DND-41 (cell line): ENCODE data around the gene ALDH16A1.

Source experiments
- ATAC-seq: fragments of 200-7000 bp; cut with Tn5 transposase; 3 replicates; pipeline ENCODE4 v1.9.1; 2021; ENCODE audit warnings: low read depth; ENCODE audit not compliant: insufficient read depth
- DNase-seq: peaks from one replicate; pipeline ENCODE4 v3.0.0-alpha.2; 2020
- H2AFZ ChIP-seq: 2 replicates; pipeline ENCODE4 v1.6.0; 2012; ENCODE audit warnings: low read depth, low read length
- H3K27ac ChIP-seq: 2 replicates; pipeline ENCODE4 v1.5.1; 2012; ENCODE audit warnings: low read length, inconsistent platforms
- H3K27me3 ChIP-seq: fragments of 200-600 bp; sonication (generic); 2 replicates; pipeline ENCODE4 v1.6.0; 2012; ENCODE audit warnings: low read length, mild to moderate bottlenecking, inconsistent platforms; ENCODE audit not compliant: insufficient read depth, poor library complexity
- H3K36me3 ChIP-seq: 2 replicates; pipeline ENCODE4 v1.5.1; 2012; ENCODE audit warnings: low read length, inconsistent platforms; ENCODE audit not compliant: insufficient read depth
- H3K4me1 ChIP-seq: 2 replicates; pipeline ENCODE4 v1.5.1; 2012; ENCODE audit warnings: mild to moderate bottlenecking, low read length; ENCODE audit not compliant: insufficient read depth
- H3K4me2 ChIP-seq: 2 replicates; pipeline ENCODE4 v1.6.0; 2012; ENCODE audit warnings: mild to moderate bottlenecking, moderate library complexity, low read length, inconsistent platforms; ENCODE audit not compliant: insufficient read depth
- H3K4me3 ChIP-seq, 2 experiments: fragments of 200-600 bp in 1 of 2; shearing (Covaris generic) in 1 of 2; 2 replicates each; pipeline ENCODE4 v1.5.1; 2012 to 2016; ENCODE audit warnings: inconsistent platforms in 2 of 2, low read length in 2 of 2, mild to moderate bottlenecking in 2 of 2, low read depth in 1 of 2, moderate library complexity in 1 of 2
- H3K79me2 ChIP-seq: 2 replicates; pipeline ENCODE4 v1.6.0; 2012; ENCODE audit warnings: low read length, inconsistent platforms; ENCODE audit not compliant: insufficient read depth
- H3K9ac ChIP-seq: 2 replicates; pipeline ENCODE4 v1.6.0; 2012; ENCODE audit warnings: low read depth, mild to moderate bottlenecking, inconsistent platforms, low read length, moderate library complexity
- H3K9me3 ChIP-seq: 2 replicates; pipeline ENCODE4 v1.5.1; 2012; ENCODE audit warnings: low read length, moderate library complexity, mild to moderate bottlenecking, inconsistent platforms; ENCODE audit not compliant: insufficient read depth, severe bottlenecking
- H4K20me1 ChIP-seq: 2 replicates; pipeline ENCODE4 v1.6.0; 2012; ENCODE audit warnings: low read length; ENCODE audit not compliant: insufficient read depth
- EZH2 ChIP-seq: IDR thresholded peaks from 3 replicates; pipeline ENCODE4 v1.6.1; 2012; ENCODE audit warnings: borderline replicate concordance, low read depth, mild to moderate bottlenecking, moderate library complexity, low read length, inconsistent platforms; ENCODE audit not compliant: severe bottlenecking
- TF ChIP-seq, protein P1 (sequence below): IDR thresholded peaks from 2 replicates; pipeline ENCODE4 v1.5.1; 2012; ENCODE audit warnings: borderline replicate concordance, low read length, moderate library complexity, mild to moderate bottlenecking; ENCODE audit not compliant: poor library complexity, severe bottlenecking; ENCODE audit errors: extremely low read depth

The ALDH16A1 gene

DNA sequence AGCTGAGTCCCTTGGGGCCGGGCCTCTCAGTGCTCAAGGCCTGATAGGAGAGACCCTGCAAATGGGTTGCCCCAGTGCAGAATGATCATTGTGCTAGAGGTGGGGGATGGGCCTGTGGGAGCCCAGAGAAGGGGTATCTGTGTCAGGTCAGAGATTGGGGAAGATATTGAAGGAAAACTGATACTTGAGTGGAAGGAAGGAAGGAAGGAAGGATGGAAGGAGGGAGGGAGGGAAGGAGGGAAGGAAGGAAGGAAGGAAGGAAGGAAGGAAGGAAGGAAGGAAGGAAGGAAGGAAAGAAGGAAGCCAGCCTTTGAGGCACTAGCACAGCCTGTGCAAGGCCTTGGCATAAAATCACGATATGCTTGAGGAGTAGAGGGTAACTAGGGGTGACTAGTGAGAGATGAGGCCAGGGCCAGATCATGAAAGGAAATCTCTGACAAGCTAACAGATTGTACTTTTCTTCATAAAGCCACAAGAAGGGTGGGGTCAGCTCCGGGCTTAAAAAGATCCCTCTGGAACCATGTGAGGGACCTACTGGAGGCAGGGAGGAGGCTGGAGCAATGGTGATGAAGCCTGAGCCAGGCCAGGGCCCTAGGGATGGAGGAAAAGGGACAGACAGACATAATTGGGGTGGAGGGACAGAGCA is 41.2 kb upstream of the ALDH16A1 start:
- H3K27me3 ChIP-seq = no peaks in the 10 kb centered on the region
- H3K4me2 ChIP-seq = no peak overlapping the region
- no peaks in the 10 kb centered on the region for H4K20me1 ChIP-seq
- no peak overlapping the region for H3K9ac ChIP-seq
- no peak overlapping the region for H3K27ac ChIP-seq
- H3K79me2 ChIP-seq = no peaks in the 10 kb centered on the region
- H3K9me3 ChIP-seq = no peaks in the 10 kb centered on the region
- peaks cover 10% of the 10 kb centered on the region for H3K4me1 ChIP-seq
- DNase-seq (no peak), ATAC-seq (no peak)
- TF ChIP-seq, protein P1, sequence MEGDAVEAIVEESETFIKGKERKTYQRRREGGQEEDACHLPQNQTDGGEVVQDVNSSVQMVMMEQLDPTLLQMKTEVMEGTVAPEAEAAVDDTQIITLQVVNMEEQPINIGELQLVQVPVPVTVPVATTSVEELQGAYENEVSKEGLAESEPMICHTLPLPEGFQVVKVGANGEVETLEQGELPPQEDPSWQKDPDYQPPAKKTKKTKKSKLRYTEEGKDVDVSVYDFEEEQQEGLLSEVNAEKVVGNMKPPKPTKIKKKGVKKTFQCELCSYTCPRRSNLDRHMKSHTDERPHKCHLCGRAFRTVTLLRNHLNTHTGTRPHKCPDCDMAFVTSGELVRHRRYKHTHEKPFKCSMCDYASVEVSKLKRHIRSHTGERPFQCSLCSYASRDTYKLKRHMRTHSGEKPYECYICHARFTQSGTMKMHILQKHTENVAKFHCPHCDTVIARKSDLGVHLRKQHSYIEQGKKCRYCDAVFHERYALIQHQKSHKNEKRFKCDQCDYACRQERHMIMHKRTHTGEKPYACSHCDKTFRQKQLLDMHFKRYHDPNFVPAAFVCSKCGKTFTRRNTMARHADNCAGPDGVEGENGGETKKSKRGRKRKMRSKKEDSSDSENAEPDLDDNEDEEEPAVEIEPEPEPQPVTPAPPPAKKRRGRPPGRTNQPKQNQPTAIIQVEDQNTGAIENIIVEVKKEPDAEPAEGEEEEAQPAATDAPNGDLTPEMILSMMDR = no peak
- no peak for TF ChIP-seq EZH2
- H3K4me3 ChIP-seq = no peak overlapping the region
- H3K36me3 ChIP-seq = no peaks in the 10 kb centered on the region
- H2AFZ ChIP-seq = no peak overlapping the region

DNA sequence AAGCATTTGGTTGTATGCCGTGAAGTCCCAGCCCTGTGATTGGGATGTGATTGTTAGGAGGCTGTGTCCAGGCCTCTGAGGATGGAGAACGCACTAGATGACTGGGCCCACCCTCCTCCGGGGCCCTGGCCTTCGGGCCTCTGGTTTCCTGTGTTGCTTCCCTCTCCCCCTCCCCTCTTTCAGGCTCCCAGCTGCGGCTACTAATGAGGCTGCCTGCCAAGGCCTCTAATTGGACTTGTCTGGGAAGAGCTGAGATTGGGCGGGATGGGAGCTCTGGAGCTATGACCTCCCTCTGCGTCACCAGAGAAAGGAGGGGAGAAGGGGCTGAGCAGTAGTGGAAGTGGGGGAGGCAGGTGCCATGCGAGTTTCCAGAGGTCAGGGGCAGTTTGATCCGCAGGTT is 39.7 kb upstream of the ALDH16A1 start:
- TF ChIP-seq, protein P1 = no peak
- no peak for TF ChIP-seq EZH2
- H3K4me2 ChIP-seq = no peak overlapping the region
- DNase-seq (no peak), ATAC-seq (no peak)
- no peaks in the 10 kb centered on the region for H3K79me2 ChIP-seq
- no peak overlapping the region for H3K4me3 ChIP-seq
- peaks cover 10% of the 10 kb centered on the region for H3K4me1 ChIP-seq
- H3K27me3 ChIP-seq = peaks cover 7% of the 10 kb centered on the region
- H2AFZ ChIP-seq = no peak overlapping the region
- H3K9ac ChIP-seq = no peak overlapping the region
- H3K36me3 ChIP-seq = no peaks in the 10 kb centered on the region
- H3K27ac ChIP-seq = no peak overlapping the region
- H3K9me3 ChIP-seq = no peaks in the 10 kb centered on the region
- no peaks in the 10 kb centered on the region for H4K20me1 ChIP-seq

DNA sequence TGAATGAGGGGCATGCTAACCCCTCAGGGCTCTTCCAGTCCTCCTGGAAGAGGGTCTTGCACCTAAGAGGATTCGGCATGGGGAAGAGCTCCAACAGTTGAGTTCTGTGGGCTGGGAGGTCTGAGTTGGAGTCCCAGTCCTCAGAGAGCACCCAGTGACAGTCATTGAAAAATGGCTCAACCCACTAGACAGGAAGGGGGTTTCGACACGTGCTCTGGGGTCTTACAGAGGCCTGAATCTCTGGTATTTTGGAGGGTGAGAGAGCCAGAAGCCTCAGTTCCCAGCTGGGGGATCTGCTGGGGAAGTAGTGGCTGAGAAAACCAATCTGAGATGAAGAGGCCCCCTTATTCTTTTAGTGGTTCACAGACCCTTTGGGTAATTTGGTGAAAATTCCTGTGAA is 38.8 kb upstream of the ALDH16A1 start:
- H3K27ac ChIP-seq = no peak overlapping the region
- H2AFZ ChIP-seq = no peak overlapping the region
- no peaks in the 10 kb centered on the region for H4K20me1 ChIP-seq
- no peaks in the 10 kb centered on the region for H3K79me2 ChIP-seq
- H3K9me3 ChIP-seq = no peaks in the 10 kb centered on the region
- H3K4me2 ChIP-seq = no peak overlapping the region
- TF ChIP-seq, protein P1 = no peak
- TF ChIP-seq EZH2 = no peak
- H3K4me1 ChIP-seq = peaks cover 7% of the 10 kb centered on the region
- H3K4me3 ChIP-seq = no peak overlapping the region
- H3K9ac ChIP-seq = no peak overlapping the region
- no peaks in the 10 kb centered on the region for H3K36me3 ChIP-seq
- ATAC-seq (no peak), DNase-seq (no peak)
- H3K27me3 ChIP-seq = peaks cover 10% of the 10 kb centered on the region
